ENCODE data around the gene CDH13.

The CDH13 gene

GRCh38 chr16:83473926-83474650, 847.3 kb downstream of the CDH13 start:
- no peak overlapping the region for H3K4me3 ChIP-seq (ENCODE audit: low read depth, low read length)
- no peak for TF ChIP-seq CTCF (IDR thresholded peaks at IDR 0.05; ENCODE audit: low read depth, low read length, missing control alignments)
- in situ Hi-C loops (cut with HindIII; ENCODE audit: low sequenced_read_pairs): no loop called here
- no peak for DNase-seq (ENCODE audit: low read depth)

- no peak overlapping the region for H3K4me3 ChIP-seq (ENCODE audit: low read depth, low read length)
- no peak for DNase-seq (ENCODE audit: low read depth)
- no peak for TF ChIP-seq CTCF (IDR thresholded peaks at IDR 0.05; ENCODE audit: low read depth, low read length, missing control alignments)
- in situ Hi-C loops (cut with HindIII; ENCODE audit: low sequenced_read_pairs): no loop called here
Observed at GRCh38 chr16:83475108-83475507, 848.3 kb downstream of the CDH13 start.

GRCh38 chr16:83481589-83481988, 854.8 kb downstream of the CDH13 start:
- DNase-seq (ENCODE audit: low read depth): no peak
- in situ Hi-C loops (cut with HindIII; ENCODE audit: low sequenced_read_pairs): no loop called here
- TF ChIP-seq CTCF (IDR thresholded peaks at IDR 0.05; ENCODE audit: low read depth, low read length, missing control alignments): no peak
- H3K4me3 ChIP-seq (ENCODE audit: low read depth, low read length): no peak overlapping the region

- in situ Hi-C loops (cut with HindIII; ENCODE audit: low sequenced_read_pairs): no loop called here
Observed at GRCh38 chr16:83482545-83483162, 855.9 kb downstream of the CDH13 start.

GRCh38 chr16:83490073-83490472, 863.3 kb downstream of the CDH13 start:
- in situ Hi-C loops (cut with HindIII; ENCODE audit: low sequenced_read_pairs): no loop called here
- no peak for TF ChIP-seq CTCF (IDR thresholded peaks at IDR 0.05; ENCODE audit: low read depth, low read length, missing control alignments)
- DNase-seq (ENCODE audit: low read depth): no peak
- H3K4me3 ChIP-seq (ENCODE audit: low read depth, low read length): no peak overlapping the region

More at GRCh38 chr16:83482545-83483162, 855.9 kb downstream of the CDH13 start:
- DNase-seq (ENCODE audit: low read depth): no peak
- no peak overlapping the region for H3K4me3 ChIP-seq (ENCODE audit: low read depth, low read length)
- no peak for TF ChIP-seq CTCF (IDR thresholded peaks at IDR 0.05; ENCODE audit: low read depth, low read length, missing control alignments)

GRCh38 chr16:83494459-83494858, 867.7 kb downstream of the CDH13 start:
- DNase-seq (ENCODE audit: low read depth): no peak
- TF ChIP-seq CTCF (IDR thresholded peaks at IDR 0.05; ENCODE audit: low read depth, low read length, missing control alignments): no peak
- in situ Hi-C loops (cut with HindIII; ENCODE audit: low sequenced_read_pairs): no loop called here
- H3K4me3 ChIP-seq (ENCODE audit: low read depth, low read length): no peak overlapping the region
